ENCODE measurements around the gene INIP.

INIP gene

GRCh38 chr9:112717661-112718331 is at the start of gene INIP:
Gene INIP, minus strand, starts transcription at chr9:112718117. Its CDS starts 1,632 bp downstream, at chr9:112716485.
- DNase-seq = peak; percentile 97

- DNase-seq = no peak
Observed at GRCh38 chr9:112765281-112765680, 47.4 kb upstream of the INIP start.

GRCh38 chr9:112764837-112765236 is 46.9 kb upstream of the INIP start:
- no peak for DNase-seq

- no peak for DNase-seq
Observed at GRCh38 chr9:112764344-112764743, 46.4 kb upstream of the INIP start.

GRCh38 chr9:112762726-112763518 is 45.0 kb upstream of the INIP start:
- no peak for DNase-seq

- DNase-seq = no peak
Observed at GRCh38 chr9:112761912-112762655, 44.2 kb upstream of the INIP start.

- DNase-seq = no peak
Observed at GRCh38 chr9:112760821-112761220, 42.9 kb upstream of the INIP start.

GRCh38 chr9:112757940-112758339 is 40.0 kb upstream of the INIP start:
- no peak for DNase-seq

- no peak for DNase-seq
Observed at GRCh38 chr9:112757282-112757883, 39.5 kb upstream of the INIP start.

- DNase-seq = no peak
Observed at GRCh38 chr9:112755675-112756074, 37.8 kb upstream of the INIP start.

- no peak for DNase-seq
Observed at GRCh38 chr9:112755016-112755427, 37.1 kb upstream of the INIP start.

GRCh38 chr9:112754578-112754977 is 36.7 kb upstream of the INIP start:
- DNase-seq = no peak

GRCh38 chr9:112753725-112754124 is 35.8 kb upstream of the INIP start:
- no peak for DNase-seq

- DNase-seq = no peak
Observed at GRCh38 chr9:112752334-112753125, 34.6 kb upstream of the INIP start.

- DNase-seq = peak; percentile 57
Observed at GRCh38 chr9:112751056-112751795, 33.3 kb upstream of the INIP start.

GRCh38 chr9:112750764-112751055 is 32.8 kb upstream of the INIP start:
- no peak for DNase-seq

- peak; percentile 93 for DNase-seq
Observed at GRCh38 chr9:112750016-112750763, 32.3 kb upstream of the INIP start, which contains the start of gene SNX30. Gene SNX30, plus strand, starts transcription at chr9:112750760. Its CDS starts 242 bp downstream, at chr9:112751002.

GRCh38 chr9:112747094-112747493 is 29.2 kb upstream of the INIP start:
- DNase-seq = peak; percentile 92

GRCh38 chr9:112744177-112744576 is 26.3 kb upstream of the INIP start:
- DNase-seq = no peak

- DNase-seq = no peak
Observed at GRCh38 chr9:112743216-112743836, 25.4 kb upstream of the INIP start.
